HepG2 (cell line): ENCODE results near the gene FGF3.

Experiments
- FOSL1 ChIP-seq: sonication (generic); formaldehyde crosslinking; IDR thresholded peaks from 2 replicates; pipeline ENCODE4 v1.9.0; 2021; ENCODE audit warnings: missing genetic modification reagents, borderline replicate concordance
- PCBP1 ChIP-seq: fragments of 200-400 bp; formaldehyde crosslinking; IDR thresholded peaks from 2 replicates; pipeline ENCODE4 v1.6.1; 2017; ENCODE audit warnings: mild to moderate bottlenecking, low read depth, low read length, borderline replicate concordance
- RNF2 ChIP-seq: fragments of 450-650 bp; conservative IDR thresholded peaks from 2 replicates; pipeline ENCODE4 v1.6.1; 2016; ENCODE audit warnings: low read depth
- ZSCAN20 ChIP-seq: sonication (generic); formaldehyde crosslinking; IDR thresholded peaks from 2 replicates; pipeline ENCODE4 v1.4.0; 2020; ENCODE audit warnings: missing genetic modification reagents, mild to moderate bottlenecking, borderline replicate concordance

- TF ChIP-seq FOSL1 (CRISPR knock-in tag) (no peak), ZSCAN20 (CRISPR knock-in tag) (no peak), PCBP1 (no peak), RNF2 (no peak)
Measured at GRCh38 chr11:69841170-69841858, 22.1 kb upstream of the FGF3 start.
